ENCODE data around the gene POPDC3.

POPDC3 gene

DNA sequence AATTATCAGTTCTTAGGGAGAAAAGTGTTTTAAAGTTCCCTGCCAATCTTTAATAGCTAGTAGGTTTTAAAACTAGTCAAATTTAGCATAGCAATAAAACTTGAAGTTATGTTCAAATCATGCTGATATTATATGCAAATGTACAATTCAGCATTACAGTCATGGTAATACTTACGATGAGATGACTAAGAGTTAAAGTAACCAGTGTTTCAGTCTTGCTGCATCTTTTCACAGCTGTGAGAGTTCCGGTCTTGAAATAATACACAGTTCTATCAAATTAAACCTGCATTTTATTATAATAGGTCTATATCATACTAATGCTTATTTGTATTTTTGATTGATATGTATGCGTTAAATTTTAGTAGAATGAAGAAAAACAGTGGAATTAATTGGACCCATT, 26.1 kb downstream of the POPDC3 start:
- FAIRE-seq (no peak), DNase-seq (ENCODE audit: insufficient read length, low spot score) (no peak)

DNA sequence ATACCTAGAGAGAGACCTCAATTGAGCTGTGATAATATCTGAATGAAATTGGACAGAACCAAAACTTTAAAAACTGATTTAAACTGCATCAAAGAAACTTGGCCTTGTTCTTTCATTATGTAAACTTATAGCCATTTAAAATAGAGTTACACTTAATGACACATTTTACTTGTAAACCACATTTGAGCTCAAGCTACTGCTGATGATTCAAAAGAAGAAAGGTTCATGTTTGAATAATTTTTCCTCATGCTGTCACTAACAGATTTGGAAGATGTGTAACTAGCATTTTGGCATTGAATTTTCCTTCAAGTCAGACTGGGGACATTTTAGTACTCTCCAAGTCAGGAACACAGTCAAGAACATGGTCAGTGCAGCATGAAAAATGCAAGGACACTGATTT, 26.9 kb downstream of the POPDC3 start:
- DNase-seq (ENCODE audit: insufficient read length, low spot score), result no peak
- FAIRE-seq, result no peak

DNA sequence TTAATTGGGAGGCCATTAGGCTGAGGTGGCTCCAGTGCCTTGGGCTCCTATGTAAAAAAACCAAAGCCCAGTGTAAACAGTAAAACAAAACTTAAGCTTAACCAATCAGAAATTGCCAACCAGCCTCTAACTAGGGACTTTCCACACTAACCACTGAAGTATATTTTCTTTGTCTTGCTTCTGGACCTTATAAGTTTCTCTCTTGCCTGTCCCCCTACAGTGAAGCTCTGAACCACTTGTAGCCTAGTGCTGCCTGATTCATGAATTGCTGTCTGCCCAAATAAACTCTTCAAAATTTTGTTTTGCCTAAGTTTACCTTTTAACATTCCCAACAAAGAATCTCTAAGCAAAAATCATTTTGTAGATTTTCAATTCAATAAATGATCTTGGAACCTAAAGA, 28.2 kb downstream of the POPDC3 start:
- DNase-seq (ENCODE audit: insufficient read length, low spot score), result no peak
- no peak for FAIRE-seq

DNA sequence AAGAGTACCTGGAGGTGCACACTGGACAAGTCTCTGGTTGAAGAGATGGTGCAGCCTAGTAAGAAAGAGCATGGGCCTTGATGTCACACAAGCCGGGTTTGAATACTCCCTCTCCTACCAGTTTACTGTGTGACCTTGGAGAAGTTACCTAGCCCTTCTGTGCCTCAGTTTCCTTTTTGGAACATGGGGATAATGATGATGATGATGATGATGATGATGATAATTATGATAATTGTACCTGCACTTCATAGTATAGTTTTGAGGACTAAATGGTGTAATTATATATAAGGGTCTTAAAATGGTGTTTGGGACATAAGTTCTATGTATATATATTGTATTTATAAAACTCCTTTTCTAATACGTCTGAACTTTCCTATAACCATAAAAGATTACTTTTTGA, 41.7 kb downstream of the POPDC3 start:
- DNase-seq (ENCODE audit: insufficient read length, low spot score) (no peak), FAIRE-seq (no peak)

DNA sequence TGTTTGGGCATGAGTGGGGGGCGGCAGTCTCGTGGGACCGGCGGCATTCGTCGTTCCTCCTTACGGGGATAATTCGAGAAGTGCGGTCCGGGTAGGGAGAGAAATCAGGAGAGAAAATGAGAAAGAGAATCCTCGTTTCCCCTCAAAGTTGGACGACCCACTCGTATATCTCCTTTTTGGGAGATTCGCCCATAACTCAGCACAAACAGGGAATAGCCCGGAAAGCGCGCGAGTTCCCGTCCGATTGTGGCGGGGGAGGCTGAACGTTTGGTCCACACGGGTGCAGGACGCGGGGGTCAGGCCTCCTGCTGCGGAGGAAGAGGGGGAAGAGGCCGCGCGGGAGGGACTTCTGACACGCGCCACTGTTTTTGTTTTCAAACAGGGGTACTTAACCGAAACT, 42.4 kb downstream of the POPDC3 start:
- DNase-seq (ENCODE audit: insufficient read length, low spot score) (no peak), FAIRE-seq (no peak)

DNA sequence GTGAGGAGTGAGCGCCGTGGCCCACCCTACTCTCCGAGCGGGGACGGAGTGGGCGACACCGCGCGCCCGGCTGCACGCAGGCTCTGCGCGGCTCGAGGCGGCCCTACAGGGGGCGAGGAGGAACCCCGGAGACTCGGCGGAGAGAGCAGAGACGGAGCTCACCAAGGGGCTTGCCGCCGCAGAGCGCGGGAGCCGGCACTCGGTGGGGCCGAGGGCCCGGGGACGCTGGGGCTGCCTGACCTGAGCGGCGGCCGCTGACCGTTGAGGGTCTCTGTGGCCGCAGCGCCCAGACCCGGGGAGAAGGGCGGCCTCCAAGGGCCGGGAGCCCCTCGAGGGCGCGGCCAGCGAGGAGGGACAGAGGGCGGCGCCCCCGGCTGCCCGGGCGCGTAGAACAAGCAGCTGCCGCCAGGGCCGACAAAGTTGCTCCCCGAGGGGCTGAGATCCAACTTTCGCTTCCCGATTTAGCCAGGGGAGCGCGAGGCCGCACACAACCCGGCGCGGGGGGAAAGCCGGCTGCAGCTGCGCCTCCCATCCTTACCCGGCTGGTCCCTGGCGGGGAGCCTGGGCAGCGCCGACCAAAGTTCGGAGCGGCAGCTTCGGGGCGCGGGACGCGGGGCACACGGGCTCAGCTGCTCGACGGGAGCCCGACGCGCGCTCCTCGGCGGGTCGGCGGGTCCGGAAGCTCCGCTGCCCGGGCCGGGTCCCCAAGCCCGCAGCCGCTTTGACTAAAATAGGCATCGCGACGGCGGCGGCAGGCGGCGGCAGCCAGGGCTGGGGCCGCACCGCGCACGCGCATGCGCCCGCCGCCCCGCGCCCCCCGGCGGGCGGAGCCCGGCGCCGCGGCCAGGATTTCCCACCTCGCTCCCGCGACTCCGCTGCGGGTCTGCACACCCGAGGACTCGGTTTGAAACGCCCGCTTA, 43.1 kb downstream of the POPDC3 start:
- DNase-seq (ENCODE audit: insufficient read length, low spot score) (peak; percentile 62), FAIRE-seq (no peak)

DNA sequence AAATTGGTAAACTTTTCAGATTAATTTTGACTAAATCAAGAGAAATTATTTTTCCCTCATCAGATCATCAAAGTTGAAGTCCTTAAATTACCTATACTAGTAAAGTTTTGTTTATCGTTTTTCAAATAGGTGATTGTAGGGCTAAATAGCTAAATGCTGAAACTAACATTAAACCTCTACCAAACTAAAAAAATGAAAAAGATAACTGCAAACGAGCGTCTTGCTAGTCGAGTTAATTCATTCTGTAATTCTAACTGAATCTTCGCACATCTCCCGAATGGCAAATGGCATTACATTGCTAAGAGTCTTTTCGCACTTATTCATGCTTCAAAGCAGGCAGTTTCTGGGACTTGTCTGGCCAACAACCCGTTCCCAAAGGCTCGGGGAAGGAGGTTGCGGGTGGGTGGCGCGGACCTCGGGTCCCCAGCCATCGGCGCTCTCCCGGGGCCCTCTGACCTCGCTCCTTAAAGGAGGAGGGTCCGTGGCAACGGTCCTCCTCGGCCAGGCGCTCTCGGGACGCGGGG, 43.8 kb downstream of the POPDC3 start:
- FAIRE-seq, result no peak
- DNase-seq (ENCODE audit: insufficient read length, low spot score), result no peak

DNA sequence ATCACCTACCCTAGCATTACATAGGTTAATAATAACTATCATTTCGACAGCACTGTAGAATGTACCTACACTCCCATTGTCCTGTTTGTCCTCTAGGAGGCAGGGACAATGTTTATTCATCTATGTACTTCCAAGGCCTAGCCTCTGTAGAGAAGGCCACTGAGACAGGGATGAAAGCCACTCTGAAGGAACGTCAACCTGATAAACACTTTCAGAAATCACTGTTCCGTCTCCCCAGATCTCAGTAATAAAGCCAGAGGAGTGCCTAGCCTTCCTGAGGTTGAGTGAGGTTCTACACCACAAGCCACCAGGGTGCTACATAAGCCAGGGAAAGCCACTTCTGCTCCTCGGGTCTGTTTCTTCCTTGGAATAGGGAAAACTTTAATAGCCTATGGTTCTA, 44.8 kb downstream of the POPDC3 start:
- DNase-seq (ENCODE audit: insufficient read length, low spot score) (no peak), FAIRE-seq (peak; percentile 40)

DNA sequence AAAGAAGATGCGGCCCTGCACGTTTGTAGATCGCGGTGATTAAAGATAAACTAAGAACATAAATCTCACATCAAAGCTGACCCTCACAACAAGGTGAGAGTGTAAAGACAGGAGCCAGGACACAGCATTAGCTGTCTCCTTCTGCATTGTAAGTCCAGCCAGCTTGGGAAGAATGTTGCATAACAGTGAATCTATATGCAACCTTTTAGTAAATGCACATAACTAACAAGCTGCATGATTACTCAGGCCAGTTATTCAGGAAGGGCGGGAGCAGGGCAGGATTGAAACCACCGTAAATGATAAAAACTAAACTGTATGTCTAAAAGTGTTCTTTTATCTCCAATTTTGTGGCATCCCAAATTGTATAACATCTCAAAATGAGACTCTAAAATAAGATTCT, 57.1 kb downstream of the POPDC3 start:
- FAIRE-seq, result no peak

DNA sequence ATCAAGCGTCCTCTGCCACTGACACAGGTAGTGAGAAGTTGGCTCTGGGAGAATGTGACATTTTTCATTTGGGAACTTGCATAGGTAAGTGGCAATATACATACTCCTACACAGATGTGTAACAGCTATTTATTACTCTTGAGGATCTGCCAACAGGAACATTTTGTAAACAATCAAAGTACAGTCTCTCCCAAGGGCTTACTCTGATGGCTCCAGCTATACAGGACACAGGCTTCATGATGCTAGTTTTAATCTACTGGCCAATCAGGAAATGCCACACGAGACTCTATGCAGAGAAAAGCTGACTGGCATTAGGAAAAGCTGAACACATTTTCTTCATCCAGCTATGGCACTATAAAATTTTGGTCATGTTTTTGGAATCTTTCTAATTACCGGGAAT, 57.8 kb downstream of the POPDC3 start:
- FAIRE-seq (no peak), DNase-seq (ENCODE audit: insufficient read length, low spot score) (no peak)

More for the DNA sequence above, 57.1 kb downstream of the POPDC3 start:
- DNase-seq (ENCODE audit: insufficient read length, low spot score), result no peak

DNA sequence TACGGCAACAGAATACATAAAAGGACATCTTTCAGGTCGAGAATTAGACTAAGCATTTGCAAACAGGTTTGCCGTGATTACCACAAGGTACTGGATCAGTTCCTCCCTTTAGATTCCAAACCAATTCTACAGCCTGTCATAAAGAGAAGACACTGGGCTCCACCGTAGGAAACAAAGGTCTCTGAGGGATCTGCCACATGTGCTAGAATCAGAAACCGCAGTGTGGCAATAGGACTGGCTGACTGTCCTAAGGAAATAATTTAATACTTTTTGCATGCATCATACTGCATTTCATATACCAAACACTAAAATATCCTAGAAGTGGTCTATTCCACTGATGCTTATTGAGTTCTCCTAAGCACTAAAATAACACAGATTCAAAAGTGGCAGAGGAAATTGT, 59.2 kb downstream of the POPDC3 start:
- DNase-seq (ENCODE audit: insufficient read length, low spot score) (no peak), FAIRE-seq (no peak)

DNA sequence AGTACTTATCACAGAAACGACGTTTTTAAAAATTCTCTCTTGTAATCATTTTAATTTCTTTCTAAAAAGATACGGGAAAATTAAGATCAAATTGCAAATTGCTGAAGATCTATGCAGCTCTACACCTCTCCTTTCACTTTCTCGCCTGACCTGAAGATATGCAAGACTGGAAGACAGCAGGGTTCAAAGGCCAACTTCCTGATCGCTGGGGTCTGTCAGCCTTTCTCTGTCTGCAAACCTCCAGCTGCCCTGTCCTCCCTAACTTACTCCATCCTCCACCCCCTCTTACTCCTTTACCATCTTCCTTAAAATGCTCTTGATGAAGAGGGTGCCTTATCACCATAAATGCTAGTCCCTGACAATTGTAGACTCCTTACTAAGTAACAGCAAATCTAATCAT, 63.7 kb downstream of the POPDC3 start:
- DNase-seq (ENCODE audit: insufficient read length, low spot score) (no peak), FAIRE-seq (no peak)

DNA sequence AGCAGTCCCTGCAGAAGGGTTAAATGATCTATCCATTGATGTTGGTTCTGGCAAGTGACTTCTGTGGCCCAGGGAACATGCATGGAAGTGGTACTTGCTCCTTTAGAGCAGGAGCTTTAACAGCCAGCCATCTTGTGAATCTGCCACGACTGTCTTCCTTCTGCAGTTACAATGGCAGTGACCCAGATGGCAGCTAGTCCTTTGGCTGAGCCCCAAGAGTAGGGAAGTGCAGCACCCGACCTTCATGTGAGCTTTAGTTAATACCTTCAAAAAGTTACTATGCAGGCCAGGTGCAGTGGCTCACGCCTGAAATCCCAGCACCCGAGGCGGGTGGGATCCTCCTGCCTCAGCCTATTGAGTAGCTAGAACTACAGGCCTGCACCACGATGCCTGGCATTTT, 66.4 kb downstream of the POPDC3 start:
- no peak for FAIRE-seq

DNA sequence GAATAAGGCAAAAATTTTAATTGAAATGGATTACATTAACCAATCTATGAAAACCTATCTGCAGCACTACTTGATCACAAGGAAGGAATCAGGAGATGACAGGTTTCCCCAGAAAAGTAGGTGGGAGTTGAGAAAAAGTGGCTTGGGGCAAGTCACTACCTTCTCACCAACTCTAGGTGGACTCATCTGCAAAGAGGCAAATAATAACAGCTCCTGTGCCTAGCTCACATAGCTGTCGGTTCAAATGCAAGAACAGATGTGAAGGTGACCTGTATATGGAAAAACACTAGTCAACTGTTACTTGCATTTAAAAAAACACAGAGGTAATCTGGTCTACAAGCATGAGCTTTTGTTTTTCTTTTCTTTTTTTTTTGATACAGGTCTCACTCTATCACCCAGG, 67.2 kb downstream of the POPDC3 start:
- DNase-seq (ENCODE audit: insufficient read length, low spot score), result no peak
- FAIRE-seq, result no peak

More for the DNA sequence above, 66.4 kb downstream of the POPDC3 start:
- DNase-seq (ENCODE audit: insufficient read length, low spot score), result no peak

DNA sequence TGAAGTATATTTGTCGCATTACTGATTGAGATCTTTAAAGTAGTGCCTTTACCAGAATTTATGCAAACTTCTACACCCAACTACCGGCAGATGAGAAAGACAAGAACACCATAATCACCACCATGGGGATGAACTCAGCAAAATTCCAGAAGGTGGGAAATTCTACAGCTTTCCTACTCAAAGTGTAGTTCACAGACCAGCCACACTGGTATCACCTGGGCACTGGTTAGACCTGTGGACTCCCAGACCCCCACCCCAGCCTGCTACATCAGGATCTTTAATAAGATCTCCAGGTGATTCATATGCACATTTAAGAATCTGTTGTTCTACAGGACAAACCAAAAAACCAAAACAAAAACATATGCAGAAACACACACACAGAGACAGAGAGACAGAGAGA, 67.9 kb downstream of the POPDC3 start:
- no peak for DNase-seq (ENCODE audit: insufficient read length, low spot score)
- FAIRE-seq, result no peak

DNA sequence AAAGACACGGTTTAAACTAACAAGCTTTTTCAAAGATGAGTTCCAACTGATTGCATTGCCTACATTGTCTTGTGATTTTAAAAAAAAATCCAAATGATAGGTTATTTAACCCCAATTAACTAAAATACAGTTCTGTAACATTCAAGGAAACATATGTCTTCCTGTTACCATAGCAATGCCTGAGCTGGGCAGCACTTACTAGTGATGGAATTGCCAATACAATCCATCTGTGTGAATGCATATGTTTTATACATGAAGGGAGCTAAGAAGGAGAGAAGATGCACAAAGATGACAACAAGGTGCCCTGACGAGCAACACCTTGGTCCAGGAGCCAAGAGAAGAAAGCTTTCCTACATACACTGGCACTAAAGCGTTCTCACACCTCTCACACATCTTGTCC, 68.7 kb downstream of the POPDC3 start:
- DNase-seq (ENCODE audit: insufficient read length, low spot score), result no peak
- no peak for FAIRE-seq

DNA sequence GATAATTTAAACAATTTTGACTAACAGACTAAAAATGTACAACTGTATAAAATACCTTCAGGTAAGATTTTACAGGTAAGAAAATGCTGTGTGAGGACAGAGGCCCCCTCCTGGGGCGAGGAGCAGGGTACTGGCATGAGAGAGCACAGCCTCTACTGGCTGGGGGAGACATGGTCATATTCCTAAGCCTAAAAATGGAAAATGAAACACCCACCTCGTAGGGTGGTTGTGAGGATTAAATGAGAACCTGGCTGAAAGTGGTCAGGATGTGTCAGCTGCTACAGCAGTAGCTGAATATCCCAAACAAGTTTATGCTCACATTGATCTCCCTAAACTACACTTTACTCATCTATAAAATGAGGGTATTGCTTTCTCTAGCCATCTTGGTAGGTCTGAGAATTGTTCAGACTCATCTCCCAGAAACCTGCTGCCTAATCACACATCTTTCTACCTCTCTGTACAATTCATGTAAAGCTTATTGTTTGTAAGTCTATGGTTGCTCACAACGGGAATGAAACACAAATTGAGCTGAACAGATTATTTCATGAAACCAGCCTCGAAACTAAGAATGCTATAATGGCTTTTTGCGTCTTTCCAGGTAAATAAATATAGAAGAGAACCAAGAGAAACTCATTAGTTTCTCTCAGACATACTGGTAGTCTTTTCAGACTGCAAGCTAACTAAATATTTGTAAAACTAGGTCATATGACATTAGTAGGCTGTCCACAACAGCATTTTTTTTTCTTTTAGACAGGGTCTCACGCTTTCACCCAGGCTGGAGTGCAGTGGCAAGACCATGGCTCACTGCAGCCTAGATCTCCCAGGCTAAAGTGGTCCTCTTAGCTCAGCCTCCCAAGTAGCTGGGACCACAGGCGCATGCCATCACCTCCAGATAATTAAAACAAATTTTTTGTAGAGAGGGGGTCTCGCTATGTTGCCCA, 69.6 kb downstream of the POPDC3 start:
- FAIRE-seq, result no peak
- no peak for DNase-seq (ENCODE audit: insufficient read length, low spot score)

DNA sequence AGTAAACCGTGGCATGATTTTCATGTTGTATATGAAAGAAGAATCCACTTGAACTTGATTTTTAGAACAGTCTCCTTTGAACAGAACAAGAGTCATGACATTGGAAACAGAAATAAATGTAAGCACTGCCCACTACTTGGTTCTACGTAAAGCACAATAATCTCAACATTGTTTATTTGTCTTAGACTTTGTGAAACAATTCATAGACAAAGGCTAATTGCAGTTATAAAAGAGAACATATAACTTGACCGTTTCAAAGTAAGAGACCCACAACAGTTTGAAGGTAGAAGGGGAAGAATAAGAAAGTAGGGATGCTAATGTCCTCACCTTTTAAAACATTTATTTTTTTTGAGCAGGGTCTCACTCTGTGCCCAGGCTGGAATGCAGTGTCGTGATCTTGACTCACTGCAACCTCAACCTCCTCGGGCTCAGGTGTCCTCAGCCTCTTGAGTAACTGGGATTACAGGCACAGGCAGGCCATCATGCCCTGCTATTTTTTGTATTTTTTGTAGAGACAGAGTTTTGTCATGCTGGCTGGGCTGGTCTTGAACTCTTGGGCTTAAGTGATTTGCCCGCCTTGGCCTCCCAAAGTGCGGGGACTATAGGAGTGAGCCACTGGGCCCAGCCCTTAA, 71.1 kb downstream of the POPDC3 start:
- no peak for FAIRE-seq
- DNase-seq (ENCODE audit: insufficient read length, low spot score), result no peak

All from GM19239 (cell line).